Central memory CD4-positive, alpha-beta T cell (primary cell): Measurements from ENCODE around the gene SRC.

Experiments
- DNase-seq: peaks from one replicate; pipeline ENCODE4 v3.0.0; 2022

Gene SRC

DNA sequence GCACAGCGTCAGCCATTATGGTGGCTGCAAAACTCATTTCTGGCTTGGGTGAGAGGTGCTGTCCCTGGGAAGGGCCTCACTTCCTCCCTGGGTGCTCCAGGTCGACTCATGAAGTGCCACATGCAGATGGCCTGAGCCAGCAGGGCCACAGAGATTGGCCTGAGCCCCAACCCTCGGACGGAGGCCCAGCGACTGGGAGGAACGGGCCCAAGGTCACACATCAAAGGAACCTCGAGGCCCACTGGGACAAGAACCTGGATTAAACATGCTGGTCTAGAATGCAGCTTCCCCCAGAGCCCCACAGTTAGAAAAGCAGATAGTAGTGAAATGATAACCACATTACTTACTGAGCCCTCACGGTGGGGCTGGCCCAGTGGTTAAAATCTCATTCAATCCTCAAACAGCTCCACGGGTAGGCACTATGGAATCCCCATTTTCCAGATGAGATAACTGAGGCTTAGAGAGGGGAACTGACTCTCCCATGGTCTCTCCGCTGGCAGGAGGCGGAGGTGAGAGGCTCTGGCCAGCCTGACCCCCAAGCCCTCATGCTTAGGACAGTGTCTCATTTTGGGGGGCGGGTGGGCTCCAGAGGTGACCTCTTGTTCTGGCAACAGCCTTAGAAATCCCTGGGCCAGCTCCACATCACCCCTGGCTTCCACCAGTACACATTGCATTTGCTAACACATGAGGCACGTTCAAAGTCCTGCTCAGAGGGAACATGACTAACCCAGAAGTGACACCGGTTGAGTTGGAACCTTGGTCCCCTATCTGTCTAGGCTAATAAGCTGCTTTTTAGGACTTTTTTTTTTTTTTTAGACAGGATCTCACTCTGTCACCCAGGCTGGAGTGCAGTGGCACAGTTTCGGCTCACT is 53.0 kb downstream of the SRC start:
- no peak for DNase-seq

DNA sequence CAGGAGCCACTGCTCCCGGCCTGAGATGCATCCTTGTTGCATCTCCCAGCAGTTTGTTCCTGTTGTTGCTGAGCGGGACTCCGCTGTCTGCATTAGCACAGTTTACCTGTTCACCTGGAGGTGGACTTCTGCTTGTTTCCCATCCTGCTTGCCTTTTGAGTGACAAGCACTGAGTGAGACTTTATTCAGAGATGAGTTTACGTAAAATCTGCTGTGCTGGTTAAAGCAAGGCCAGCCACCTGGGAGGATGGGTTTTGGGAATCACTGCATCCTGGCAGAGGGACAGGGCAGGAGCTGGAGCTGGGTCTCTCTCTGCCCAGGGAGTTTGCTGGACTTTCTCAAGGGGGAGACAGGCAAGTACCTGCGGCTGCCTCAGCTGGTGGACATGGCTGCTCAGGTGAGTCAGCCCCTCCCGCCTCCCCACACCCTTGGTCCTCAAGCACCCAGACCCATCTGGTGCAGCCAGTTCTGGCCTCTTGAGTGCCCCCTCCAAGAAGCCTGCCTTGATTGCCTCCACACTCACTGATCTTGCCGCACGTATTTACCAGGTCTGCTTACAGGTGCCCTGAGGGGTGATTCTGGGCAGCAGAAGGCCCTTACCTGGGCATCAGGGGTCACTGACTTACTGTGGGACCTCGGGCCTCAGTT is 55.5 kb downstream of the SRC start:
- no peak for DNase-seq

DNA sequence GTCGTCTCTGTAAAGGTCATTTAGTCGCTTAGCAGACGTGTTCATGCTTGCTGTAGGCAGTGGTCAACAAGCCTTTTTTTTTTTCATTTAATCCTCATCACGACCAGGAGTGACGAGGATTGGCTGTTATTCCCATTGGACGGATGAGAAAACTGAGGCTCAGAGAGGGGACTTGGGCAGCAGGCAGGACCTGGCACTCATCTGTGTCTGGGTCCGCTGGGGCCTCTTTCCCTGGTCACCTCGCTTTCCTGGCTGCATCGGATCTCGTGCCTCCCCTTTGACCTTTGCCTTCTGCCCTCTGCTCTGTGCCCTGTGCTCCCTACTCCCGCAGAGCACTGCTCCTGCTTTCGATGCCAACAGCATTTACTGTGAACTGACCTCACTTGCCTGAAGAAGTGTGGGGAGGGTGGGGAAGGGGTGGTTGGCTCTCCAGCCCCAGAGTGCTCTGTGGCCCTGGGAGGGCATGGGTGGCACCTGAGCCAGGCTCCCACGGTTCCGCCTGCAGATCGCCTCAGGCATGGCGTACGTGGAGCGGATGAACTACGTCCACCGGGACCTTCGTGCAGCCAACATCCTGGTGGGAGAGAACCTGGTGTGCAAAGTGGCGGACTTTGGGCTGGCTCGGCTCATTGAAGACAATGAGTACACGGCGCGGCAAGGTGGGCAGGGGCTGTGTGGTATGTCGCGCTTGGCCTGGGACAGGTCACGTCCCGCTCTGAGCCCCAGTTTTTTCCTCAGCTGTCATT is 56.2 kb downstream of the SRC start:
- no peak for DNase-seq

GRCh38 chr20:37403107-37404033 is 57.4 kb downstream of the SRC start:
- DNase-seq, result no peak

GRCh38 chr20:37404461-37404890 is 58.5 kb downstream of the SRC start:
- DNase-seq, result no peak

DNA sequence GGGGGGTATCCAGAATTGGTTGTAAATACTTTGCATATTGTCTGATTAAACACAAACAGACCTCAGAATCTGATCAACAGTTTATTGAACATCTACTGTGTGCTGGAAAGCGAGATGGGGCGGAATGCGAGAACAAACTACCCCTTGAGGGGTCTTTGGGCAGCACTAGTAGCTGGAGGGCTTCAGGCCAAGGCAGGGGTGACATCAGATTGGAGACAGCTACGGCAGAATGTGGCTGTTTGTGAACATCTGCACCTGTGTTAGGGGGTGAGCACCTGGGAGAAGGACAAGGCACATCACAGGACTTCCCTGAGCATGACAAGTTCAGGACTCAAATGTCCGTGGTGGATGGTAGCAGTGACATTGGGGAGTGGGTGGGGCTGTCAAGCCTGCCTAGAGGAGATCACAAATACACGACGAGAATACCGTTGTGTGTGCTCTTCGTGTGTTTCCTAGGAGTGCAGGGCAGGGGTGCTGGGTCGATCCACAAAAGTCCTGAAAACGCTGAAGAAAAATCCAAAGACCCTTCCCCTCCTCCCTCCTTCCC is 59.5 kb downstream of the SRC start:
- DNase-seq, result no peak

DNA sequence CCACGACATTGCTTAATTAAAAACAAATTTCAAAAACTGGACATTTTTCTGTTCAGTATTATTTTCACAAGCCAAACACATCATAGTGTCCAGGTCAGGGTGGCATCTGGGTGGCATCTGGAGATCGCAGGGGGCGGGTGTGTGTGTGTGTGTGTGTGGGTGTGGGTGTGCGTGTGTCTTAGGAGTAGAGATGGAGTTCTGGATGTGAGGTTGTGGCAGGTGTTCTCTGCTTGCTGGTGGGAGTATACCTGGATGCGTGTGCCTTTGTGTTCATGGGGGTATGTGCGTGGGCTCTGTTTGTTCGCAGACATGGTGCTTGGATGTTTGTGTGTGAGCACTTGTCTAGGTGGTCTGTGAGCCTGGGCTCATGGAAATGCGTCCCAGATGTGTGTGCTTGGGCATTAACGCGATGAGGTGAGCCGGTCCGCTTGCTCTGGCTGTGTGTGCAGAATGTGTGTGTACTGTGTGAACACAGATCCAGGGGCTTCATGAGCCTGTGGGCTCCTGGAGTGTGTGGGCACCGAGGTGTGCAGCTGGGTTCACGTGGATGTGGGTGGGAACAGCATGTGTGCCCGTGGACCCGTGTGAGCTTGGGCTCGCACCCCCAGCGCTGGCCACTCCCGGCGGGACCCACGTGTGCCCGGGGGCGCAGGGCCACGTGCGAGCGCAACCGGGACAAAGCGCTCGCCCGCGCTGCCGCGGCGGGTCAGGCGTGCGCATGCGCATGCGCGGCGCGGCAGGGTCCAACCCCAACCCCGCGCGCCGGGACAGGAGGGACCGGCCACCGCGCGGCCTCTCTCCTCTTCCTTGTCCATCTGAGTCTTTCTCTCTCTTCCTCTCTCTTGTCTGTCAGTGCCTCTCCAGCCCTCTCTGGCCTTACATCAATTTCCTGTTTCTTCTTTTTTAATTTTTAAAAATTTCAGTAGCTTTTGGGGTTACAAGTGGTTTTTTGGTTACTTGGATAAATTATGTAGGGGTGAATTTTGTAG is 60.4 kb downstream of the SRC start:
- DNase-seq, result no peak

GRCh38 chr20:37407019-37407566 is 61.2 kb downstream of the SRC start:
- no peak for DNase-seq

- no peak for DNase-seq
Measured at GRCh38 chr20:37407573-37408002, 61.6 kb downstream of the SRC start.

GRCh38 chr20:37408302-37409193 is 62.6 kb downstream of the SRC start:
- no peak for DNase-seq

- no peak for DNase-seq
Measured at GRCh38 chr20:37411408-37412219, 65.7 kb downstream of the SRC start.

DNA sequence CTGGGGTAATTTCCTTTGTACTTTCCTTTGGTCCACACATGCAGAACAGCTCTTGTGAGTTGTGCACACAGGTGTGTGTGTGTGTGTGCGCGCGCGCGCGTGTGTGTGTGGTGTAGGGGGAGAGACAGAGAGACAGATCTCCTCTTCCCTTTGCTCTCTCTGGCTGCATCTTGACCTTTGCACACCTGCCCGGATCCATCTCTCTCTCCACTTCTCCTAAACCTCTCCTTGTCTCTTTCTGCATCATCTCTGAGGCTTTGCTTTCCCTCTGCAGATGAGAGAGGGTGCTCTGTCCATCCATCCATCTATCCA is 67.0 kb downstream of the SRC start:
- no peak for DNase-seq

GRCh38 chr20:37413379-37413778 is 67.4 kb downstream of the SRC start:
- DNase-seq, result no peak

- DNase-seq, result no peak
Measured at GRCh38 chr20:37414224-37415035, 68.5 kb downstream of the SRC start.

- no peak for DNase-seq
Measured at GRCh38 chr20:37415118-37416085, 69.5 kb downstream of the SRC start.

- DNase-seq, result no peak
Measured at GRCh38 chr20:37416100-37416847, 70.3 kb downstream of the SRC start.
